PC-9 (cell line): ENCODE measurements around the gene ITPR3.
"Not testable (repeated sequence)": the region's sequence is repeated elsewhere in the genome, so short reads cannot be mapped to it uniquely, and the experiment has no call there.

Source experiments
- CTCF ChIP-seq: fragments of 200-600 bp; sonication (generic); conservative IDR thresholded peaks from 2 replicates; pipeline ENCODE4 v1.6.1; 2017; ENCODE audit warnings: mixed run types, antibody characterized with exemption, mild to moderate bottlenecking, moderate library complexity
- EZH2 ChIP-seq: fragments of 200-600 bp; sonication (generic); IDR thresholded peaks from 2 replicates; pipeline ENCODE4 v1.8.0; 2017; ENCODE audit warnings: antibody characterized with exemption, low read depth

- TF ChIP-seq CTCF, EZH2: not testable (repeated sequence)
Measured at GRCh38 chr6:33596894-33597293, 24.2 kb upstream of the ITPR3 start.
